HG02885 (cell line): ENCODE data around the gene SIGLEC8.
A peak's percentile ranks its signal among the peaks of the same experiment; 100 is the strongest.
"Not testable (repeated sequence)": the region's sequence is repeated elsewhere in the genome, so short reads cannot be mapped to it uniquely, and the experiment has no call there.

ENCODE experiments used
- ATAC-seq: cut with Tn5 transposase; IDR thresholded peaks from one replicate; pipeline ENCODE4 v1.9.1; 2021; ENCODE audit warnings: mild to moderate bottlenecking; ENCODE audit not compliant: unreplicated experiment, poor library complexity

SIGLEC8 gene

DNA sequence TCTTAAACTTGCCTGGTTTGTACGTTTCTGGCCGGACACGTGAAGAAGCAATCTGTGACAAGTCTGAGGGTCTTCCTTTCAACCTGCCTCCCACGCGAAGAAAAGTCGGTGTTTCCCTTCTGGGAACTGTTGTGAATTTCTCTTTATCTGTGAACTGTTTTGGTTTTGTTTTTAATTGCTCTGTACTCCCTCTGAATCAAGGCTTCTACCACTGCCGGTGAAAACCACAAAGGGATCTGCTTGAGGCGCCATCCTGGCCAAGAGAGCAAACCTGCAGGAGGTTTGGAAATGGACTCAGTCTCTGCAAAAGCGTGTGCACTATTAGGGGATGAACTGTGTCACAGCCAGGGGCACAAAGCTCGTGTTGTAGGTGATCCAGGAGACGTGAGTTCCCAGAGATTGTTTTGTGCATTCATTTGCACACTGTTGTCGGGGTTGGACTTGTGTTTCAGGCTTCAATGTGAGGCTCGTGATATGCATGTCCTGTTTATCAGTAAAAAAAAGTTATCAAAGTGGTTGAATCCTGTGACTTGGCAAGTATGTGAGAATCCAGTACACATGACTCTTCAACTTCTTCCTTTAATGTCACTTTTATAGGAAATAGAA, 9.7 kb downstream of the SIGLEC8 start:
- ATAC-seq: no peak

DNA sequence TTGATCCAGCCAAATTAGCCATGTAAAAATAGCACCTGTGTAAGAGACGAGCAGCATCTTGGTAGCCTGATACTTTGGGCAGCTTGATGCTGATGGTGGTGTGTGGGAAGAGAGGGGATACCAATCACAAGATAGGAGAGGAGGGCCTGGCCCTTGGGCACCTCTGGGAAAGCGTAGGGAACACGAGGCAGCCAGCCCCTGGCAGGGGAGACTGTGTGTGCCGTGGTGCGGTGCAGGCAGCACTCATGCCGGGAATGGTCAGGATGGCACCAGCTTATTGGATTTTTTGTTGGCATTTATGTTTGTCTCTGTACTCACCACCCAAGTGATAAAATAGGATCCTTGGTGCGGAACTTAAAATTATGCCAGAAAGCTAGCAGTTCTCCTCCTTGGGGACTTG, 10.2 kb downstream of the SIGLEC8 start:
- ATAC-seq: no peak

DNA sequence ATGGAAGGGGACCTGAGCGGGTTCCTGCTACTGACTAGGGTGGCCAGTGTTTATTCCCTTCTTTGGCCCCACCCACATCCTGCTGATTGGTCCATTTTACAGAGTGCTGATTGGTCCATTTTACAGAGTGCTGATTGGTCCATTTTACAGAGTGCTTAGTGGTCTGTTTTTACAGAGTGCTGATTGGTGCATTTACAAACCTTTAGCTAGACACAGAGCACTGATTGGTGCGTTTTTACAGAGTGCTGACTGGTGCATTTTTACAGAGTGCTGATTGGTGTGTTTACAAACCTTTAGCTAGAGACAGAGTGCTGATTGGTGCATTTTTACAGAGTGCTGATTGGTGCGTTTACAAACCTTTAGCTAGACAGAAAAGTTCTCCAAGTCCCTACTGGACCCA, 10.7 kb downstream of the SIGLEC8 start:
- not testable (repeated sequence) for ATAC-seq

DNA sequence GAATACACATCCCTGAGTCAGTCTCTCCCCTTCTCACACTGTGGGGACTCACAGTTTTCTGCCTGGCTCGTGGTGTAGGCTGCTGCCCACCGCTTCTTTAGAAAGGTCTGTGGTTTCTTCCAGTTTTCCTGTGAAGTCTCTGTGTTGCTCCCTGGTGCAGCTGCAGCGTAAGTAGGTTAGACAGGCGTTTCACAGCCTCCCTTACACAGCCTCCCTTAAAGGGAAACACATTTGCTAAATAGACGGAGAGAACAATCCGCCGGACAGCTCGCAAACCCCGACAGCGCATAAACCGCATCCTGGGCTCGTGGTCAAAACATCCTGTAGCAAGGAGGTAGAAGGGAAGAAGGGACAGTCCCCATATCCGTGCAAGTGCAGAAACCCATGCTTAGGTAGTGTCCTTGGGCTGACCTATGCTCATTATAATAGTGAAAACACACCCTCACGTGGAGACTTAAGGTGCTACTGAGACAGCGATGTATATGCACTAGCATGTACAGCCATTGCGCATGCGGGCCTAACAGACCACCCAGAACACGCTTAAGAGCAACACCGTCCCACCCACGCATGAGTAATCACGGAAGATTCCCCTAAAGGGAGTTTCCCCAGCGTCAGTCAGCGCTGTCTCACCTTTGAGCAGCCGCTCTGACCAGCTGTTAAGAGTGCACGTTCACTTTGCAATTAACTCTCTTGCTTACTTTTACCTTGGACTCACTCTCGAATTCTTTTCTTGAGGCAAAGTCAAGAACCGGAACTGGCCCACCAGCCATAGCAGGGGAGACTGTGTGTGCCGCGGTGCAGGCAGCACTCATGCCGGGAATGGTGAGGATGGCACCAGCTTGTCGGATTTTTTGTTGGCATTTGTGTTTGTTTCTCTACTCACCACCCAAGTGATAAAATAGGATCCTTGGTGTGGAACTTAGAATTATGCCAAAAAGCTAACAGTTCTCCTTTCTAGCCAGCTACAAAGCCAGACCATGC, 16.6 kb downstream of the SIGLEC8 start:
- peak; percentile 89 for ATAC-seq

DNA sequence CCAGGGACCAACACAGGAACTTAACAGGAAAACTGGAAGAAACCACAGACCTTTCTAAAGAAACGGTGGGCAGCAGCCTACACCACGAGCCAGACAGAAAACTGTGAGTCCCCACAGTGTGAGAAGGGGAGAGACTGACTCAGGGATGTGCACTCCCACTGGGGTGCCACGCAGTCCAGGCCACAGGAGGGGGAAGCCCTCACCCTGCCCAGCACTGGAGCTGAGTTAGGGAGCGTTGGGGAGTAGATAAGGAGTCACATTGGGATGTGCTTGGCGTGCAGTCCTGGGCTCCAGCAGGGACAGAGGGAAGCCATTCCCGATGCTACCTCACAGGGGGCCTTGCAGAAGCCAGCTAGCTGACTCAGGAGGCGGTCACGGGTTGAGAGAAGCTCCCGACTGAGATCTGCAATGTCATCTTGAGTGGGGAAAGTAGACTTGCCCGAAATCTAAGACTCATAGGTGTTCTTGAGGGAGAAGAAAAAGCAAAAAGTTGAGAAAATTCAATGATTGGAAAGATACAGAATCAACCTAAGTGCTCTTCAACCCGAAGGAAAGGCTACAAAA, 17.3 kb downstream of the SIGLEC8 start:
- ATAC-seq: no peak

DNA sequence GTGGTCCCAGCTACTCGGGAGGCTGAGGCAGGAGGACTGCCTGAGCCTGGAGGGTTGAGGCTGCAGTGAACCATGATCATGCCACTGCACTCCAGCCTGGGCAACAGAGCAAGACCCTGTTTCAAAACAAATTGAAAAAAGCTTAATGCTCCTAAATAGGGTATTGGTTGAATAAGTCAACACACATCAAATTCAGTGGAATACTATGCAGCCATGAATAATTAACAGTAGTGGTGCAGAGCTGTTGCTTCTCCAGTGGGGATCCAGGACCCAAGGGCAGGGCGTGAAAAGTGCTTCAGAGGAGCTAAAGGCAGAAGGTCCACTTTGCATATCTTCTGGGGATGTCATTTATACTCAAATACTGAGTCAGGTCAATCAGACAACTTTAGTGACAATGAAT, 18.2 kb downstream of the SIGLEC8 start:
- ATAC-seq: no peak

DNA sequence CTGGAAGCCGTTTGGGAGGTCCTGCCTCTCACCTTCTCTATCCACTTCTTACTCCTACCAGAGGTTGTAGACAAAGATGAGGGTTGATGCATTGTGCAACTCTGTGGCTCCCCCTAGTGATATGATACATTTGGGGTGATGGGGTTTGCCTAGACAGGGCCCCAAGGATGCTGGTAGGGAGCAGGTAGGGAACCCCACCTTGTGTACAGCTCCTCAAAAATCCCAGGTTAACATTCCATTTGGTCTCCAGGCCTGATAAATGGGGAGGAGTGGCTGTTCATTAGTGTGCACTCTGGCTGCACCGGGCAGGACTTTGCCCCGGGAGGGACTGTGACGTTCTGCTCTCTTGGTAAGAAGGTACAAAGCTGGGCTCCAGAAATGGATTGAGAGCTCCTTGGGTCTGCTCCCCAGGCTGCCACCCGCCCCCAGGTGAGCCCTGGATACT, 19.2 kb downstream of the SIGLEC8 start:
- ATAC-seq: no peak

DNA sequence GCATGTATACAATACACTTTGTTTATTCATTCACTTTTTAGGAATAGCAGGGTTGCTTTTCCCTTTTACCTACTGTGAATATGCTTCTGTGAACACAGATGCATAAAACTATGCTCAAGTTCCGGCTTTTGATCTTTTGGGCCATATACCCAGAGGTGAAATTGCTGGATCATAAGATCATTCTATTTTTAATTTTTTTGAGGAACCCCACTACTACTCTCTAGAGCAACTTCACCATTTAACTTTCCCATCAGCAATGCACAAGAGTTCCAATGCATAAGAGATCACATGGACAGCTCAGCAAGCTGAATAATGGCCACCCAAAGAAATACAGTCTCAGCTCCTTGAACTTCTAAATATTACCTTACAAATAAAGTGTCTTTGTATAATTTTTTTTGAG, 23.8 kb downstream of the SIGLEC8 start:
- no peak for ATAC-seq

DNA sequence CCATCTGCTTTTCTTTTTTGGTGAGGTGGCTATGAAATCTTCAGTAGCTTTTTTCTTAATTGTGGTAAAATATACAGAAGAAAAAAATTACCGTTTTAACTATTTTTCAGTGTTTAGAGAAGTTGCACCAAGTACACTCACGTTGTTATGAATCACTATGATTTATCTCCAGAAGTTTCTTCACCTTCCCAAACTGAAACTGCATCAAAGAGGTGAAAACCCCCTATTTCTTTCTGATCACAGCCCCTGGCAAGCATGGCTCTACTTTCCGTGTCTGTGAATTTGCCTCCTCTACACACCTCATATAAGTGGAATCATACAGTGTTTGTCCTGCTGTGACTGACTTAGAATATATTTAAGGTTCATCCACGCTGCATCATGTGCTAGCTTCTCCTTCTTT, 25.2 kb downstream of the SIGLEC8 start:
- no peak for ATAC-seq

DNA sequence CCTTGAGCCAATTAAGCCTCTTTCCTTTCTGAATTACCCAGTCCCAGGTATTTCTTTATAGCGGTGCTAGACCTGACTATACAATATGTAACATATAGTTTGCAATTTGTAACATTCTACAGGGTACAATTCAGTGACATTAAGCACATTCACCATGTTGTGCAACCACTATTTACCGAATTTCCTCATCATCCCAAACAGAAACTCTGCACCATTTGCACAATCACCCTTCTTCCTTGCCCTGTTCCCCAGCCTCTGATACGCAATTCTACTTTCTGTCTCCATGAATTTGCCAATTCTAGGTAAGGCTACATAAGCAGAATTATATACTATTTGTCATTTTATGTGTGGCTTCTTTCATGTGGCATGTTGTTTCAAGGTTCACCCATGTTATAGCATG, 27.1 kb downstream of the SIGLEC8 start:
- no peak for ATAC-seq

DNA sequence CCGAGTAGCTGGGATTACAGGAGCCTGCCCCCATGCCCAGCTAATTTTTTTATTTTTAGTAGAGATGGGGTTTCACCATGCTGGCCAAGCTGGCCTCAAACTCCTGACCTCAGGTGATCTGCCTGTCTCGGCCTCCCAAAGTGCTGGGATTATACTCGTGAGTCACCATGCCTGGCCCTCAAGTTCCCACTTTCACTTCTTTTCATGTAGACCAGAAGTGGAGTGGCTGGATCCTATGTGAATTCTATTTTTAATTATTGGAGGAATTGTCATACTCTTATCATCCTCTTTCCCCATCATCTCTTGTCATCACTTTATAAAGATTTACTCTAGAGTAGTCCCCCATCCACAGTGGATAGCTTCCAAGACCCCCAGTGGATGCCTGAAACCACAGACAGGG, 28.0 kb downstream of the SIGLEC8 start:
- ATAC-seq: no peak

DNA sequence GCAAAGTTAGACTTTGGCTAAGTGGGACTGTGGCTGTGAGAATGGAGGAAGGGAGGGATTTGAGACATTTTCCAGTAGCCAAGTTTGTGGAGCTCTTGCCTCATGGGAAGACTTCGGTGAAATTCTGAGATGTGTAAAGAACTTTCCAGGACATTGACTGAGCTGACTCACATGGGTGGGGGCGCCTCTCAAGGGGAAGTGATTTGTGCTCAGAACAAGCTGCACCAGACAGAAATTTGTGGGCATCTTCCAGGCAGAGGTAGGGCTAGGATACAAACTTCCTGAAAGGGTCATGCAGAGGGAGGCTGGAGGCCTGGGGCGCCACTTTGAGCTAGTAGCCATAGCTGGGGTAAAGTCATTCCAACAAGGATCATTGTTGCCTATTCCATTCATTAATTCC, 31.1 kb downstream of the SIGLEC8 start:
- ATAC-seq: no peak

DNA sequence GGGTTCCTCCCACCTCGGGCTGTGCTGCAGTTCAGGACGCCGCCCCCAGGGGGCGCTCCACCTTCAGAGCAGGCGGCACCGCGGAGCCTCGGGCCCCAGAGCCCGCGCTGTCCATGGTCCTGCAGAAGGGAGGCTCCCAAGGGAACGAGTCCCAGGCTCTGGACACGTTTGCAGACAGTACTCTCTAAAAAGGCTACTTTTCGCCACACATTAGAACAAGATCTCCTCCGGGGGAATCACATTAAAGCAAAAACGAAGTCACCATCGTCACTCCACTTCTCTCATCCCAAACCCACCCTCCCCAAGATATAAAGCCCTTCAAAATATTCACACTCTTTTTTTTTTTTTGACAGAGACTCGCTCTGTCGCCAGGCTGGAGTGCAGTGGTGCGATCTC, 36.2 kb downstream of the SIGLEC8 start:
- no peak for ATAC-seq

DNA sequence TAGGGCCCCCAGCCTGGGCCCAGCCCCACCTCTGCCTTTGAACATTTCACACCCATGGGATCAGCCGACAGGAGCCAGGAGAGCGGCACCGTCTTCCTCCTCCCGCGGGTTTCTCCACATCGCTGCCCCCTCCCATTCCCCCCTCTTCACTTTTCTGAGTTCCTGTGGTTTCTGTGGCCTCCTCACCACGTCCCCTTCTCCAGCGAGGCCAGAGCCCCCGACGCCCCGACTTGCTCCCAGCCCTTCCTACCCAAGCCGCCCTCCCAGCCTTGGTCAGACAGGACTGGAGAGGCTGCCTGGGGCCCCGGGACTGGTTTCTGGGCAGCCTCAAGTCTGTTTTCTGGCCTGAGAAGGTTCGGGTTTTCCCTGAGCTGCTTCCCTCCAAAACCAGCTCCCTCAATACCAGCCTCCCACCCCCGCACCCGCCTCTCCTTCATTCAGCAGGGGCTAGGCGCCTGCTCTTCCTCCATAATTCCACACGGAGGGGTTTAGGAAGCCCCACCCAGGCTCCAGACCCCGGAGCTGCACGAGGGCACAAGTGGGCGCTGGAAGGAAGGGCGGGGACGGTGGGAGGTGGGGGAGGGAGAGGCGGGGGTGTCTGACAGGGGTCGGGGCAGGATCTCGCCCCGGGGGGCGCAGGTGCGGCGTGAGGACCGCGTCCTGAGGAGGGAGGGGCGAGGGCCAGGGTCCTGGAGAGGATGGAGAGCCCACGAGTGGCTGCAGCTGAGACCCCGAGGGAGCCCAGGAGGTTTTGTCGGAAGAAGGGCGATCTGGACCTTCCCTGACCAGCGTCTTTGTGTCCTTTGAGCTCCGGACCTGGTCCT, 36.8 kb downstream of the SIGLEC8 start:
- no peak for ATAC-seq

DNA sequence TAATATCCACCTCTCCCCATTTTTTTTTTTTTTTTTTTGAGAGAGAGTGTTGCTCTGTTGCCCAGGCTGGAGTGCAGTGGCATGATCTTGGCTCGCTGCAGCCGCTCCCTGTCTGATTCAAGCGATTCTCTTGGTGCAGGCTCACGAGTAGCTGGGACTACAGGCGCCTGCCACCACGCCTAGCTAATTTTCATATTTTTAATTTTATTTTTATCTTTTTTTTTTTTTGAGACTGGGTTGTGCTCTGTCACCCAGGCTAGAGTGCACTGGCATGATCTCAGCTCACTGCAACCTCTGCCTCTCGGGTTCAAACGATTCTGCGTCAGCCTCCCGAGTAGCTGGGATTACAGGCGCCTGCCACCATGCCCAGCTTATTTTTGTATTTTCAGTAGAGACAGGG, 37.7 kb downstream of the SIGLEC8 start:
- ATAC-seq: not testable (repeated sequence)

DNA sequence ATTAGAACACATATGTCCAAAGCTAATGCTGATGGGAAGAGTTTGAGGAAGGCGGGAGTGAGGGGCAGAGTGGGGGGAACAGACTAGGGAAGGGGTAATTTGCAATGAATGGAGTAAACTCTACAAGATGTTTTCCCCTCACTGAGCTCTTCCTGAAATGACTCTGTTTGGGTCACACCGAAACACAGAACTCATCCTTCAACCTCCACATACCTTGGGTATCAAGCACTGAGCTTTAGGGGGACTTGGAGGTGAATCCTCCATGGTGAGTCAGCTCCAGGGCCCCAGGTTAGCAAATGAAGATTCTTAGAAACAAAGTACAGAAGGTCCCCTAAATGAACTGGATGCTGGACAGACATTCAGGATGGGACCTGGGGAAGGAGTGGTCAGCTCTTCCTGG, 39.5 kb downstream of the SIGLEC8 start:
- no peak for ATAC-seq

DNA sequence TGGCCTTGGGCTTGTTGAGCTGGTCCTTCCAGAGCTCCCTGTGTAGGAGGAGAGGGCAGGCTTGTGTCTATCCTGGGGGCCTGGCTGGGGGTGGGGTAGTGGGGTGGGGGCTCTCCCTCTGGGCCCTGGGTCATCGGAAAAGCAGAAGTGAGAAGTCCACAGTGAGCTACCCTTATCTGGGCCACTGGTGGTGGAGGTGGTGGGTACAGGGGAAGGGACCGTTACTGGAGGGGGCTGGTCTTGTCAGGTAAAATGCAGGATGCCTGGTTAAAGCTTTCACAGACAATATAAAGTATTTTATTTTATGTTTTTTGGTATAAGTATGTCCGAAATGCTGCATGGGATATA, 40.5 kb downstream of the SIGLEC8 start:
- peak; percentile 40 for ATAC-seq

DNA sequence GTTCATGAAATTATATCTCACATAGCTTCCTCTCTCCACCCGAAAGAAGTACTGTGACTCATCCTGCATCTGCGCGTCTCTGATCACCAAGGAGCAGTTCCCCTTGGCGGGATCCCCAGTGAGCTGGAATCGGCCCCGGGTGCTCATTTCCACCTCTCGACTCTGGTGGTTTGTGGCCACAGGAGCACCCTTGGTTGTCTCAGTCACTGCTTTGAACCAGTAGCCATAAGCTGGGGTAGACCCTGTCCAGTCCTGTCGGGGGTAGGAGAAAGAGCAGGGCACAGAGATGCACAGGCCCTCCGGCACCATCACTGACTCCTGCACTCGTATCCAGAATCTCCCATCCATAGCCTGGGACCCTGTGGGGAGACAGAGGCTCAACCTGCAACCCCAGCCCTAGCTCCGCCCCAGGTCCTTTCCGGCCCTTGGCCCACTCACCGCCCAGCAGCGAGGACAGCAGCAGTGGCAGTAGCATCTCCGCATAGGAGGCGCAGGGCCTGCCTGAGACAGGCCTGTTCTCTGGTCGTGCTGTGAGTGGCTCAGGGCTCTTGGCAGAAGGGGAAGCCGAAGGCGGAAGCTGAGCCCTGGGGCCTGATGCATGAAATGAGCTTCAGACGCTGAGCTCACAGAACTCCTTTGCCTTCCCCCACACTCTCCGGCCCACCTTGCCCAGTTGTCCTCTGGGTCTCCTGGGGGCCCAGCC, 41.0 kb downstream of the SIGLEC8 start, which contains the start of gene SIGLEC10:
SIGLEC10 (minus strand) TSS at position 536 of the 703 bp plus-strand sequence; CDS start at position 475, 61 bp downstream.
- ATAC-seq: peak; percentile 76

DNA sequence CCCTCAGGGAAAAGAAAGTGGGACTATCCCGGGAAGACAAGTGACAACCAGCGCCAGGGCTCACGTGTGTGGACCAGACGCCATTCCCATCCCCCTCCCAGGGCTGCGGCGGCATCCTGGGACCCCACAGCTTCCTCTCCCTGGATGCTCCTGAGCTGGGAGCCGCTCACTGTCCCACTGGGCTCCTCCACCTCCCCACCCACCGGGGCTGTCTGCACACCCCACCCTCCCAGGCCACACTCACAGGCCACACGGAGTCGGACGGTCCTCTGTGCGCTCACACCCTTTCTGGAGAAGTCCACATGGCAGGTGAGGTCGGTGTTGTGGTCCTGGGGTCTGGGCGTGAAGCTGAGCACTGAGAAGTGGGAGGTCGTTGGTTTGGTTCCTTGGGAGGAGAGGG, 41.8 kb downstream of the SIGLEC8 start:
- ATAC-seq: not testable (repeated sequence)

DNA sequence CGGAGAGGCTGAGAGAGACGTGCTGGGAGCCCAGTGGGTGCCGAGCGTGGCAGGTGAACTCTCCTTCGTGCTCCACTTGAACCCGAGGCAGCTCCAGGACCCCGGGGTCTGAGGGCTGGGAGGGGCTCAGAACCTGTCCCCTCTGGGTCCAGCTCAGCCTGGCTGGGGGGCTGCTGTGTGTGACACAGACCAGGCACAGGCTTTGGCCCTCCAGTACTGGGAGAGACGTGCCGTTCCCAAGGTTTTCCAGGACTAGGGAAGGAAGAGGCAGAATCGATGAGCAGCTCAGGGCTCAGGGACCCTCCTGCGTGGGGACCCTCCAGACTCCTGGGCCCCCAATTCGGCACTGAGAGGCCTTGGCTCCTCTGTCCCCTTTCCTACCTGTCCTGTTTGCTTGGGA, 43.1 kb downstream of the SIGLEC8 start:
- no peak for ATAC-seq
